OCI-LY3 (cell line): ENCODE measurements around the gene LAPTM5.

Source experiments
- H2AFZ ChIP-seq: fragments of 200-600, 300-600 bp; shearing (Covaris generic); 2 replicates; pipeline ENCODE4 v1.6.0; 2014; ENCODE audit warnings: antibody characterized with exemption, low read depth, low read length
- H3K27ac ChIP-seq: fragments of 200-600, 300-600 bp; sonication (generic); 2 replicates; pipeline ENCODE4 v1.5.1; 2014; ENCODE audit warnings: mild to moderate bottlenecking, low read length, moderate library complexity, mixed read lengths
- H3K27me3 ChIP-seq: fragments of 200-600, 300-600 bp; sonication (generic); 2 replicates; pipeline ENCODE4 v1.6.1; 2014; ENCODE audit warnings: low read depth, low read length, mixed read lengths
- H3K36me3 ChIP-seq: fragments of 200-600, 300-600 bp; sonication (generic); replicated peaks from 2 replicates; pipeline ENCODE3; 2014; ENCODE audit warnings: low read depth, low read length, mixed read lengths
- H3K4me1 ChIP-seq: fragments of 300-600, 200-600 bp; sonication (generic); 2 replicates; pipeline ENCODE4 v1.6.1; 2014; ENCODE audit warnings: low read length, mixed read lengths
- H3K4me2 ChIP-seq: fragments of 200-600, 300-600 bp; sonication (generic); 2 replicates; pipeline ENCODE4 v1.6.1; 2014; ENCODE audit warnings: low read length, mixed read lengths
- H3K4me3 ChIP-seq: fragments of 300-600, 200-600 bp; sonication (generic); 2 replicates; pipeline ENCODE4 v1.5.1; 2014; ENCODE audit warnings: antibody characterized with exemption, mild to moderate bottlenecking, low read length, moderate library complexity
- H3K79me2 ChIP-seq: fragments of 300-600, 200-600 bp; shearing (Covaris generic); 2 replicates; pipeline ENCODE4 v1.6.1; 2014; ENCODE audit warnings: mild to moderate bottlenecking, low read length, mixed read lengths
- H3K9ac ChIP-seq: fragments of 300-600, 200-600 bp; shearing (Covaris generic); 2 replicates; pipeline ENCODE4 v1.6.0; 2014; ENCODE audit warnings: mild to moderate bottlenecking, low read length, moderate library complexity
- H3K9me3 ChIP-seq: fragments of 200-600, 300-600 bp; shearing (Covaris generic); 2 replicates; pipeline ENCODE4 v1.6.1; 2014; ENCODE audit warnings: low read length, mixed read lengths; ENCODE audit not compliant: insufficient read depth
- H4K20me1 ChIP-seq: fragments of 200-600, 300-600 bp; sonication (generic); 2 replicates; pipeline ENCODE4 v1.6.1; 2016; ENCODE audit warnings: low read length, mixed read lengths; ENCODE audit not compliant: insufficient read depth
- CTCF ChIP-seq: fragments of 200-600, 300-600 bp; sonication (generic); IDR thresholded peaks from 2 replicates; pipeline ENCODE4 v1.5.1; 2014; ENCODE audit warnings: antibody characterized with exemption, low read length, low read depth
- EZH2phosphoT487 ChIP-seq: fragments of 200-600 bp; shearing (Covaris generic); IDR thresholded peaks from 2 replicates; pipeline ENCODE4 v1.6.1; 2018; ENCODE audit warnings: antibody characterized with exemption, mixed run types, low read depth

Gene LAPTM5

GRCh38 chr1:30749691-30750583 is 7.6 kb downstream of the LAPTM5 start:
- TF ChIP-seq EZH2phosphoT487 (no peak), CTCF (no peak)
- H3K36me3 ChIP-seq = peaks cover 48% of the 10 kb centered on the region
- no peaks in the 10 kb centered on the region for H3K9me3 ChIP-seq
- no peaks in the 10 kb centered on the region for H3K27me3 ChIP-seq
- H3K9ac ChIP-seq = peak overlapping the region; percentile 80
- peaks cover 100% of the 10 kb centered on the region for H3K79me2 ChIP-seq
- peak overlapping the region; percentile 99 for H3K27ac ChIP-seq
- H3K4me3 ChIP-seq = peak overlapping the region; percentile 87
- H4K20me1 ChIP-seq = peaks cover 33% of the 10 kb centered on the region
- peaks cover 97% of the 10 kb centered on the region for H3K4me1 ChIP-seq
- no peak overlapping the region for H2AFZ ChIP-seq
- peak overlapping the region; percentile 100 for H3K4me2 ChIP-seq

- Histone ChIP-seq H3K79me2 (peaks cover 100% of the 10 kb centered on the region), H3K4me3 (peak overlapping the region; percentile 87), H4K20me1 (peaks cover 44% of the 10 kb centered on the region), H2AFZ (no peak overlapping the region), H3K9me3 (no peaks in the 10 kb centered on the region), H3K4me2 (peak overlapping the region; percentile 100), H3K27me3 (no peaks in the 10 kb centered on the region), H3K36me3 (peaks cover 51% of the 10 kb centered on the region), H3K4me1 (peaks cover 99% of the 10 kb centered on the region), H3K9ac (peak overlapping the region; percentile 80), H3K27ac (peak overlapping the region; percentile 99)
- TF ChIP-seq EZH2phosphoT487 (no peak), CTCF (no peak)
Measured at GRCh38 chr1:30748699-30749401, 8.7 kb downstream of the LAPTM5 start.

- H3K4me2 ChIP-seq = peak overlapping the region; percentile 100
- no peaks in the 10 kb centered on the region for H3K9me3 ChIP-seq
- TF ChIP-seq EZH2phosphoT487 = no peak
- peaks cover 53% of the 10 kb centered on the region for H3K36me3 ChIP-seq
- H3K27ac ChIP-seq = peak overlapping the region; percentile 99
- peak overlapping the region; percentile 87 for H3K4me3 ChIP-seq
- H4K20me1 ChIP-seq = peaks cover 51% of the 10 kb centered on the region
- H3K9ac ChIP-seq = peak overlapping the region; percentile 80
- H3K4me1 ChIP-seq = peaks cover 100% of the 10 kb centered on the region
- no peak overlapping the region for H2AFZ ChIP-seq
- no peaks in the 10 kb centered on the region for H3K27me3 ChIP-seq
- H3K79me2 ChIP-seq = peaks cover 100% of the 10 kb centered on the region
Measured at GRCh38 chr1:30748098-30748698, 9.4 kb downstream of the LAPTM5 start.

- peaks cover 100% of the 10 kb centered on the region for H3K4me1 ChIP-seq
- H3K9me3 ChIP-seq = no peaks in the 10 kb centered on the region
- H3K27ac ChIP-seq = peak overlapping the region; percentile 99
- H3K4me2 ChIP-seq = peak overlapping the region; percentile 100
- H3K27me3 ChIP-seq = no peaks in the 10 kb centered on the region
- peaks cover 100% of the 10 kb centered on the region for H3K79me2 ChIP-seq
- H2AFZ ChIP-seq = no peak overlapping the region
- peaks cover 59% of the 10 kb centered on the region for H4K20me1 ChIP-seq
- no peak for TF ChIP-seq CTCF
- no peak for TF ChIP-seq EZH2phosphoT487
- peak overlapping the region; percentile 87 for H3K4me3 ChIP-seq
- H3K36me3 ChIP-seq = peaks cover 56% of the 10 kb centered on the region
- H3K9ac ChIP-seq = peak overlapping the region; percentile 80
Measured at GRCh38 chr1:30747033-30748008, 10.3 kb downstream of the LAPTM5 start.
